ENCODE results near the gene CFAP52. TPM values are rescaled to one million over a fixed set of nuclear protein-coding genes. Genes with fewer than 3 reads are reported as not detected.
"Not testable (repeated sequence)": the region's sequence is repeated elsewhere in the genome, so short reads cannot be mapped to it uniquely, and the experiment has no call there.

CFAP52 gene
- total and polyA plus RNA-seq, 10 donors: not detected

- intact Hi-C loops (cut with DNase I; ENCODE audit: low total_unique reads): no loop called here
- peaks cover 12 to 41% (median 30%) of the 10 kb centered on the region in 6 donors for H3K4me1 ChIP-seq
- no peaks in the 10 kb centered on the region for H3K27me3 ChIP-seq (replicated peaks in 1 of 7)
- peak overlapping the region in 6 of 8 donors; percentile 82 to 92 (median 86) for H3K4me3 ChIP-seq
- H3K27ac ChIP-seq: no peak overlapping the region
- TF ChIP-seq CTCF (IDR thresholded peaks at IDR 0.05 in 8 of 11, conservative IDR thresholded peaks at IDR 0.05 in 3 of 11) (peak in 2 of 11 experiments; percentile 3 to 26), POLR2A (IDR thresholded peaks at IDR 0.05) (no peak)
- no peaks in the 10 kb centered on the region for H3K36me3 ChIP-seq
- no peaks in the 10 kb centered on the region for H3K9me3 ChIP-seq
- 6 to 15% (median 11%) methylated on average over 4 of the region's 4 CpGs for WGBS, 5 donors
- no peak for DNase-seq
These were observed 899 bp downstream of the CFAP52 start for GRCh38 chr17:9577373-9577709.

GRCh38 chr17:9587969-9588656, 11.7 kb downstream of the CFAP52 start:
- intact Hi-C loops (cut with DNase I; ENCODE audit: low total_unique reads): no loop called here
- H3K9me3 ChIP-seq: peaks cover 0 to 14% (median 5%) of the 10 kb centered on the region in 8 donors
- H3K27ac ChIP-seq: no peak overlapping the region
- H3K4me3 ChIP-seq: no peak overlapping the region
- H3K36me3 ChIP-seq: no peaks in the 10 kb centered on the region
- H3K27me3 ChIP-seq (replicated peaks in 1 of 7): no peaks in the 10 kb centered on the region
- no peaks in the 10 kb centered on the region for H3K4me1 ChIP-seq
- no peak for DNase-seq
- TF ChIP-seq CTCF (IDR thresholded peaks at IDR 0.05 in 8 of 11, conservative IDR thresholded peaks at IDR 0.05 in 3 of 11) (no peak), POLR2AphosphoS5 (IDR thresholded peaks at IDR 0.05) (no peak)
- WGBS, 5 donors: 86 to 92% (median 90%) methylated on average over 9 to 10 of the region's 10 CpGs

- DNase-seq: no peak
- Histone ChIP-seq H3K36me3 (no peaks in the 10 kb centered on the region), H3K9me3 (no peaks in the 10 kb centered on the region), H3K4me3 (no peak overlapping the region), H3K4me1 (no peaks in the 10 kb centered on the region), H3K27me3 (replicated peaks in 1 of 7) (no peaks in the 10 kb centered on the region), H3K27ac (no peak overlapping the region)
- 83 to 92% (median 87%) methylated on average over 6 of the region's 6 CpGs for WGBS, 5 donors
- intact Hi-C loops (cut with DNase I; ENCODE audit: low total_unique reads): no loop called here
- TF ChIP-seq POLR2AphosphoS5 (IDR thresholded peaks at IDR 0.05): no peak
These were observed 17.6 kb downstream of the CFAP52 start for GRCh38 chr17:9594065-9594464.

GRCh38 chr17:9597638-9598037, 21.2 kb downstream of the CFAP52 start:
- H3K4me3 ChIP-seq: not testable (repeated sequence)

GRCh38 chr17:9598661-9599060, 22.2 kb downstream of the CFAP52 start:
- DNase-seq: no peak
- Histone ChIP-seq H3K9me3 (peaks cover 0 to 4% (median 0%) of the 10 kb centered on the region in 8 donors), H3K36me3 (no peaks in the 10 kb centered on the region), H3K4me1 (no peaks in the 10 kb centered on the region), H3K27ac (no peak overlapping the region), H3K4me3 (no peak overlapping the region), H3K27me3 (replicated peaks in 1 of 7) (no peaks in the 10 kb centered on the region)
- 78 to 99% (median 92%) methylated on average over 4 of the region's 4 CpGs for WGBS, 5 donors
- no peak for TF ChIP-seq POLR2A (IDR thresholded peaks at IDR 0.05)
- TF ChIP-seq POLR2AphosphoS5 (IDR thresholded peaks at IDR 0.05): no peak
- no peak for TF ChIP-seq CTCF (IDR thresholded peaks at IDR 0.05 in 8 of 11, conservative IDR thresholded peaks at IDR 0.05 in 3 of 11)
- intact Hi-C loops (cut with DNase I; ENCODE audit: low total_unique reads): no loop called here

More at GRCh38 chr17:9597638-9598037, 21.2 kb downstream of the CFAP52 start:
- H3K4me1 ChIP-seq; intact Hi-C loops (cut with DNase I; ENCODE audit: low total_unique reads); H3K27me3 ChIP-seq (replicated peaks in 1 of 7); H3K9me3 ChIP-seq; H3K27ac ChIP-seq; DNase-seq; H3K36me3 ChIP-seq: not testable (repeated sequence)
- WGBS, 5 donors: 91 to 96% (median 94%) methylated on average over 5 of the region's 5 CpGs

- WGBS, 5 donors: 90 to 95% (median 92%) methylated on average over 5 of the region's 5 CpGs
- intact Hi-C loops (cut with DNase I; ENCODE audit: low total_unique reads); H3K27ac ChIP-seq; H3K4me1 ChIP-seq; H3K27me3 ChIP-seq (replicated peaks in 1 of 7); H3K9me3 ChIP-seq; H3K4me3 ChIP-seq; H3K36me3 ChIP-seq; DNase-seq: not testable (repeated sequence)
These were observed 28.1 kb downstream of the CFAP52 start for GRCh38 chr17:9604583-9604982.

Measured in spleen (tissue), 11 donors.